Fibroblast of villous mesenchyme (primary cell): ENCODE data around the gene PCDH15. TPM values are rescaled to one million over a fixed set of nuclear protein-coding genes. Genes with fewer than 3 reads are reported as not detected.

Experiments
- DNase-seq: peaks from one replicate; pipeline ENCODE4 v3.0.0-alpha.2; 2010; ENCODE audit warnings: low read depth
- H3K4me3 ChIP-seq: 2 replicates; pipeline ENCODE4 v1.5.1; 2011; ENCODE audit warnings: low read depth, mild to moderate bottlenecking, low read length
- total RNA-seq: library from RNA; depleted of rRNA; stranded (reverse); fragments of >200 nt; gene quantifications from 2 replicates; pipeline ENCODE4 v1.2.3, GENCODE V29; 2012
- TF ChIP-seq, protein P1 (sequence below): IDR thresholded peaks from 2 replicates; pipeline ENCODE4 v1.5.1; 2012; ENCODE audit warnings: low read depth, mild to moderate bottlenecking, low read length; ENCODE audit not compliant: insufficient read depth

Gene PCDH15
- total RNA-seq, 1 donor, result not detected

DNA sequence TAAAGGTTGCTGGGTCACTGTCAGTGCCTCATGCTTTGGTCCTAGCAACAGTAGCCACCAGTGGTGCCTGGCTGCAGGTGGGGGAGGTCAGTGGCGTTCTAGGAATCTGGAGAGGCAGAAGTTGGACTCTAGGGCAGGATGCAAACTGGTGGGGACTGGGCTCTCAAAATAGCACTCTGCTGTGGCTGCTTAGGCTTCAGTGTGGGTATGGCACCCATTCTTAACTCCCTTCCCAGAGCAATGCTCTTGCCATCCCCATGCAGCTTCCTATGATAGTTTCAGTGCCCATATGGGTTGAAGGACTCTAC, 330.8 kb downstream of the PCDH15 start:
- no peak for DNase-seq
- TF ChIP-seq, protein P1, sequence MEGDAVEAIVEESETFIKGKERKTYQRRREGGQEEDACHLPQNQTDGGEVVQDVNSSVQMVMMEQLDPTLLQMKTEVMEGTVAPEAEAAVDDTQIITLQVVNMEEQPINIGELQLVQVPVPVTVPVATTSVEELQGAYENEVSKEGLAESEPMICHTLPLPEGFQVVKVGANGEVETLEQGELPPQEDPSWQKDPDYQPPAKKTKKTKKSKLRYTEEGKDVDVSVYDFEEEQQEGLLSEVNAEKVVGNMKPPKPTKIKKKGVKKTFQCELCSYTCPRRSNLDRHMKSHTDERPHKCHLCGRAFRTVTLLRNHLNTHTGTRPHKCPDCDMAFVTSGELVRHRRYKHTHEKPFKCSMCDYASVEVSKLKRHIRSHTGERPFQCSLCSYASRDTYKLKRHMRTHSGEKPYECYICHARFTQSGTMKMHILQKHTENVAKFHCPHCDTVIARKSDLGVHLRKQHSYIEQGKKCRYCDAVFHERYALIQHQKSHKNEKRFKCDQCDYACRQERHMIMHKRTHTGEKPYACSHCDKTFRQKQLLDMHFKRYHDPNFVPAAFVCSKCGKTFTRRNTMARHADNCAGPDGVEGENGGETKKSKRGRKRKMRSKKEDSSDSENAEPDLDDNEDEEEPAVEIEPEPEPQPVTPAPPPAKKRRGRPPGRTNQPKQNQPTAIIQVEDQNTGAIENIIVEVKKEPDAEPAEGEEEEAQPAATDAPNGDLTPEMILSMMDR, result no peak
- no peak overlapping the region for H3K4me3 ChIP-seq

DNA sequence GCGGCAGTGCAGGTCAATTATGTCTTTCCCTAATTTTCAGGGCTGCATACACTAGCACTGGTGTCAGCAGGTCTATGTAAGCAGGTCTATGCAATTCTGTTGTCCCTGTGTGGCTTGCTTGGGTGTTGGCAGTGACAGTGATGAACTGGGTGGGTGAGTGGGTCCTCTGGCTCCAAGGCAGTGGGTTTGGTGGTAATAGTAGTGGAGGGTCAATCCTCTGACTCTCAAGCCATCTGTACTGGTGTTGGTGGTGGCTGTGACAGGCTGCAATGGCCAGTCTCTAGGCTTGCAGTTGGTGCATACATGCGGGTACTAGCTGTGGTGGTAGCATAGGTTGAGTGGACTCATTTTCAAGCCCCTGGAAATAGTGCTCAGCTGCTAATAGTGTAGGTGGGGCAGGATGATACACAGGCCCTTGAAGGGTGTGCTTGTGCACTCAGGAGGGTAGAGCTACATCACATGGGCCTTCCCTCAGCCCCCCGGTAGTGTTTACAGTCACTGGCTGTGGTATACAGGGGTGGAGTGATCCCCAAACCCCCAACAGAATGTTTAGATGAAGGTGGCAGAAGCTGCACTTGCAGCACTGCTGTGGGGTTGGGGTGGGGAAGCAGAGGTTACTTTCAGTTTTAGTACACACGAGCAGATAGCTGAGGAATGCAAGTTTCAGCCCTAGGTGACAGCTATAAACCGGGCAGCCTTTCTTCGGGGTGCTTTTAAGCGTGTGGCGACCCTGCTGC, 331.3 kb downstream of the PCDH15 start:
- DNase-seq, result no peak
- TF ChIP-seq, protein P1, result no peak
- H3K4me3 ChIP-seq, result no peak overlapping the region

DNA sequence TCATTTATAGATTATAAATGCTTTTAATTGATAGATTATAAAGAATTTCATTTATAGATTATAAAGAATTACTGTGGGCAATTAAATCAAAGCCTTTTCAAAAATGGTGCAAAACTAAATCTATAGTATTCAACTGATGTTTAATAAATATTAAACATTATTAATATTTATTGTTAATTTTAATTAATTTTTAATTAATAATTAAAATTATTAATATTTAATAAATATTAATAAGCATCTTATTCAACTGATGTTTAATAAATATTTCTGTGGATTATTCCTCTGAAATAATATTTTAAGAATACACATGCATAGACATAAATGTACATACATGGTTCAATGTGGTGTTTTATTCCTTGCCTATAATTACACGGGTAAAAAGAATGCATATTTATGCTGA, 346.8 kb downstream of the PCDH15 start:
- no peak overlapping the region for H3K4me3 ChIP-seq
- DNase-seq, result no peak
- TF ChIP-seq, protein P1, result no peak

DNA sequence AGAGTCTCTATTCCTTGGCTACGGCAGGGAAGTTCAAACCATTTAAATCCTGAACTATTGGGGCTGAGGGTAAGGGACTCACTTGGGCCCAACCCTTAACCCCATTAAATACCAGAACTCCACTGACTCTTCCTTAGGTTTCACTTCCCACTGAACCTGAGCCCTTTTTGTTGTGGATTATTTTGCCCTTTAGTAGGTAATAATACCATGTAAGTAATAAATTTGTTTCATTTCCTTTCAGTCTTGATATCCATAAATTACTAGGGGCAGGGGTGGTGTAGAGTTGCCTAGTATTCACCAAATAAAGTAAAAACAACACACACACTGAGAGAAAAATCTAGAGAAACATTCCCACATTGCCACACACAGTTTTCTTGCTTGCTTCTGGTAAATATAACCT, 352.0 kb downstream of the PCDH15 start:
- TF ChIP-seq, protein P1, result no peak
- no peak for DNase-seq
- H3K4me3 ChIP-seq, result no peak overlapping the region

DNA sequence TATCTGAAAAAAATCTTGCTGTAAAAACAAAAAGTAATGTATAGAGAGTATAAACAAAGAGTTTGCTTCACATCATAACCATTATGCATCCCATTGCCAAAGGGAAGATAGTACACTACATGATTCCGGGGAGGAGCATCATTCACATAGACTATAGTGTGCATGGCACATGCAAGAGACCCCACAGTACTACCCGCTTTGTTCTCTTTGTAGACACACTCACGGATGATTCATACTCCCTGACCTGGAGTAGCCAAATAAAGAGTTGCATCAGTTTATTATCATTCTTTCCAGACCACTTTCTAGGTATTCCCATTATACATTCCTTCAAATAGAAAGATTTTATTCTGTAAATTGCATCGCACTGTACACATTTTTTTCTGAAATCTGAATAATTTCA, 356.9 kb downstream of the PCDH15 start:
- H3K4me3 ChIP-seq, result no peak overlapping the region
- no peak for DNase-seq
- TF ChIP-seq, protein P1, result no peak

DNA sequence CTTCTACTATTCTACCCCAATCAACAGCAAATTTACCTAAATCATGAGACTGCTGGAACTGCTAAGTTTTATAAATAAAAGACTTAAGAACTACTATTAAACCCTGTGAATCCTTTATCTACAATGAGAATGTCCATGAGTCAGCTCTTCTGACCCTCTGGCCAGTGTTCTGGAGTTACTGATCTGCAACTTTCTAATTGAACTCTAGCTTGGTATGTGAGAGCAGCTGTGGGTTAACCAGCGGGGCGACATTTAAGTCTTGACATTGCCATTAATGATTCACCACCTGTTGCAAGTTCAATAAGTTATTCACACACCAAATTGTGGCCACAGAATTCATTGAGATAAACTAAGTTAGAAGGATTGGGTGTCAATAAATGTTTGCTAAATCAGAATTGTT, 359.8 kb downstream of the PCDH15 start:
- TF ChIP-seq, protein P1, result no peak
- no peak overlapping the region for H3K4me3 ChIP-seq
- DNase-seq, result no peak

DNA sequence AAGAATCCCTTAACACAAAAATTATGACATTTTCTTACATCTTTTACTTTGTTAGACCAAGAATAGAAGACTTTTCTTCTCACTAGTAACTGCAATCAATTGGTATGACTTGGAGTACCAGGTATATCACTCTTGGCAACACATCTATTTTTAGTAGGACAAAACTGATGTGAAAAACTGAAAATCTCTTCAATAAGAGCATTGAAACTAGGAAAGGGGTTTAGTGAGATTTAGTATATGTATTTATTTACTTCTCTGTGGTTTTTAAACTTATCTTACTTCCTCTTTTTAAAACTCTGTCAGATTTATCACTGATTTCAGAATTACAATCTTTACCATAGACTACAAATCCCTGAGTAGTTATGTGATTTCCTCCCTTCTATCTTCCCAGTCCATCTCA, 366.2 kb downstream of the PCDH15 start:
- DNase-seq, result no peak
- no peak overlapping the region for H3K4me3 ChIP-seq
- TF ChIP-seq, protein P1, result no peak
